HK-2 (cell line): ENCODE results near the gene RP2.

Experiments used
- DNase-seq: peaks from one replicate; pipeline ENCODE4 v3.0.0-alpha.2; 2018; ENCODE audit not compliant: unreplicated experiment

Gene RP2

GRCh38 chrX:46836701-46837557, at the start of gene RP2:
Gene RP2 (plus strand): TSS chrX:46837043. CDS start chrX:46837101, 58 bp downstream.
- DNase-seq = peak; percentile 92

- no peak for DNase-seq
Observed at GRCh38 chrX:46788902-46789301, 47.9 kb upstream of the RP2 start.

GRCh38 chrX:46791927-46792809, 44.7 kb upstream of the RP2 start:
- DNase-seq = peak; percentile 65

GRCh38 chrX:46792810-46793188, 44.0 kb upstream of the RP2 start:
- no peak for DNase-seq

- no peak for DNase-seq
Observed at GRCh38 chrX:46793386-46794143, 43.3 kb upstream of the RP2 start.

GRCh38 chrX:46796574-46797191, 40.2 kb upstream of the RP2 start:
- peak; percentile 63 for DNase-seq

GRCh38 chrX:46803140-46803539, 33.7 kb upstream of the RP2 start:
- no peak for DNase-seq

- no peak for DNase-seq
Observed at GRCh38 chrX:46805270-46805669, 31.6 kb upstream of the RP2 start.

- DNase-seq = no peak
Observed at GRCh38 chrX:46811121-46811520, 25.7 kb upstream of the RP2 start.

GRCh38 chrX:46812445-46812844, 24.4 kb upstream of the RP2 start:
- DNase-seq = no peak

GRCh38 chrX:46814966-46815365, 21.9 kb upstream of the RP2 start:
- no peak for DNase-seq

GRCh38 chrX:46819136-46819535, 17.7 kb upstream of the RP2 start:
- no peak for DNase-seq

GRCh38 chrX:46820391-46821100, 16.3 kb upstream of the RP2 start:
- DNase-seq = no peak

- no peak for DNase-seq
Observed at GRCh38 chrX:46823481-46823880, 13.4 kb upstream of the RP2 start.

GRCh38 chrX:46831765-46832327, 5.0 kb upstream of the RP2 start:
- DNase-seq = no peak

GRCh38 chrX:46837558-46838485, 979 bp downstream of the RP2 start:
- no peak for DNase-seq

- no peak for DNase-seq
Observed at GRCh38 chrX:46838486-46838870, 1.6 kb downstream of the RP2 start.

GRCh38 chrX:46838974-46839480, 2.2 kb downstream of the RP2 start:
- DNase-seq = no peak

GRCh38 chrX:46840946-46841345, 4.1 kb downstream of the RP2 start:
- DNase-seq = no peak
